Neural progenitor cell (in vitro differentiated cells): Measurements from ENCODE around the gene RABGAP1.

ENCODE experiments used
- EZH2 ChIP-seq: fragments of 200-600 bp; sonication (generic); IDR thresholded peaks from 2 replicates; pipeline ENCODE4 v1.6.1; 2017; ENCODE audit warnings: antibody characterized with exemption, mild to moderate bottlenecking, moderate library complexity
- TF ChIP-seq, protein P1 (sequence below): fragments of 200-600 bp; sonication (generic); IDR thresholded peaks from 2 replicates; pipeline ENCODE4 v1.5.1; 2017; ENCODE audit warnings: antibody characterized with exemption, mild to moderate bottlenecking

- TF ChIP-seq EZH2: no peak
- TF ChIP-seq, protein P1, sequence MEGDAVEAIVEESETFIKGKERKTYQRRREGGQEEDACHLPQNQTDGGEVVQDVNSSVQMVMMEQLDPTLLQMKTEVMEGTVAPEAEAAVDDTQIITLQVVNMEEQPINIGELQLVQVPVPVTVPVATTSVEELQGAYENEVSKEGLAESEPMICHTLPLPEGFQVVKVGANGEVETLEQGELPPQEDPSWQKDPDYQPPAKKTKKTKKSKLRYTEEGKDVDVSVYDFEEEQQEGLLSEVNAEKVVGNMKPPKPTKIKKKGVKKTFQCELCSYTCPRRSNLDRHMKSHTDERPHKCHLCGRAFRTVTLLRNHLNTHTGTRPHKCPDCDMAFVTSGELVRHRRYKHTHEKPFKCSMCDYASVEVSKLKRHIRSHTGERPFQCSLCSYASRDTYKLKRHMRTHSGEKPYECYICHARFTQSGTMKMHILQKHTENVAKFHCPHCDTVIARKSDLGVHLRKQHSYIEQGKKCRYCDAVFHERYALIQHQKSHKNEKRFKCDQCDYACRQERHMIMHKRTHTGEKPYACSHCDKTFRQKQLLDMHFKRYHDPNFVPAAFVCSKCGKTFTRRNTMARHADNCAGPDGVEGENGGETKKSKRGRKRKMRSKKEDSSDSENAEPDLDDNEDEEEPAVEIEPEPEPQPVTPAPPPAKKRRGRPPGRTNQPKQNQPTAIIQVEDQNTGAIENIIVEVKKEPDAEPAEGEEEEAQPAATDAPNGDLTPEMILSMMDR: no peak
These were observed 186.8 kb downstream of the RABGAP1 start for GRCh38 chr9:123127512-123128075.
